CD4-positive, alpha-beta memory T cell (primary cell): ENCODE data around the gene HELT. TPM values are rescaled to one million over a fixed set of nuclear protein-coding genes. Genes with fewer than 3 reads are reported as not detected.
"Not testable (repeated sequence)": the region's sequence is repeated elsewhere in the genome, so short reads cannot be mapped to it uniquely, and the experiment has no call there.

Experiments used
- CTCF ChIA-PET: fragments of 350-600 bp; sonication (Branson Sonifier 250); formaldehyde crosslinking; loops from one replicate; lab custom pipeline; 2021; ENCODE audit warnings: inconsistent platforms; ENCODE audit not compliant: partially characterized antibody; lab: Charles Lee
- POLR2A ChIA-PET: fragments of 350-600 bp; sonication (Branson Sonifier 250); formaldehyde crosslinking; loops from one replicate; lab custom pipeline; 2021; ENCODE audit not compliant: partially characterized antibody; lab: Charles Lee
- DNase-seq, 5 donors: peaks; one replicate each; pipeline versions ENCODE4 v3.0.0 to v3.0.0-alpha.2; 2020 to 2022; ENCODE audit warnings: mixed read lengths in 1 of 5
- H3K27ac ChIP-seq: one replicate; pipeline ENCODE4 v1.7.0; 2013; ENCODE audit warnings: low read depth, low read length
- H3K27me3 ChIP-seq: 2 replicates; pipeline ENCODE4 v1.7.0; 2013; ENCODE audit warnings: mild to moderate bottlenecking, low read length, moderate library complexity; ENCODE audit not compliant: insufficient read depth
- H3K36me3 ChIP-seq: 2 replicates; pipeline ENCODE4 v1.7.0; 2013; ENCODE audit warnings: mild to moderate bottlenecking, low read length, moderate library complexity; ENCODE audit not compliant: insufficient read depth
- H3K4me1 ChIP-seq: 2 replicates; pipeline ENCODE4 v1.7.0; 2013; ENCODE audit warnings: mild to moderate bottlenecking, low read length, moderate library complexity; ENCODE audit not compliant: insufficient read depth
- H3K4me3 ChIP-seq, 2 donors: one replicate each; pipeline ENCODE4 v1.7.0; 2013; ENCODE audit warnings: low read length in 2 of 2, mild to moderate bottlenecking in 1 of 2
- H3K9me3 ChIP-seq, 2 donors: one replicate each; pipeline ENCODE4 v1.7.0; 2013; ENCODE audit warnings: low read length in 2 of 2, control low read depth in 1 of 2; ENCODE audit not compliant: control insufficient read depth in 1 of 2
- H3K27ac Mint-ChIP-seq, 7 donors: one replicate each; pipeline ENCODE4 v1.8.0; 2020 to 2021; ENCODE audit warnings: mixed read lengths in 7 of 7, mild to moderate bottlenecking in 6 of 7, inconsistent platforms in 3 of 7, moderate library complexity in 3 of 7
- H3K27me3 Mint-ChIP-seq, 2 donors: one replicate each; pipeline ENCODE4 v1.8.0; 2020 to 2021; ENCODE audit warnings: mixed read lengths in 2 of 2
- H3K36me3 Mint-ChIP-seq, 2 donors: one replicate each; pipeline ENCODE4 v1.8.0; 2020 to 2021; ENCODE audit warnings: mixed read lengths in 2 of 2, inconsistent platforms in 1 of 2, mild to moderate bottlenecking in 1 of 2
- H3K4me1 Mint-ChIP-seq, 4 donors: one replicate each; pipeline ENCODE4 v1.8.0; 2020 to 2021; ENCODE audit warnings: mixed read lengths in 4 of 4, mild to moderate bottlenecking in 1 of 4
- H3K4me3 Mint-ChIP-seq, 8 donors: one replicate each; pipeline ENCODE4 v1.8.0; 2020 to 2021; ENCODE audit warnings: mixed read lengths in 8 of 8, mild to moderate bottlenecking in 7 of 8, moderate library complexity in 6 of 8, inconsistent platforms in 3 of 8
- H3K9me3 Mint-ChIP-seq, 8 donors: one replicate each; pipeline ENCODE4 v1.8.0; 2020 to 2021; ENCODE audit warnings: mixed read lengths in 8 of 8, mild to moderate bottlenecking in 5 of 8, inconsistent platforms in 3 of 8, moderate library complexity in 1 of 8
- intact Hi-C: fragments of 100-400 bp; cut with micrococcal nuclease; formaldehyde crosslinking; loops from one replicate; pipeline ENCODE4 v1.15.1; 2023
- polyA plus RNA-seq, 2 donors: library from polyadenylated mRNA; unstranded; fragments of 300-500 nt; fragmentation: Illumina TruSeq; gene quantifications; one replicate each; pipeline ENCODE4 v1.2.3, GENCODE V29; 2021
- total RNA-seq, 2 experiments: library from RNA; stranded (reverse); gene quantifications; one replicate each; pipeline ENCODE4 v1.2.3, GENCODE V29; 2021

Gene HELT, protein sequence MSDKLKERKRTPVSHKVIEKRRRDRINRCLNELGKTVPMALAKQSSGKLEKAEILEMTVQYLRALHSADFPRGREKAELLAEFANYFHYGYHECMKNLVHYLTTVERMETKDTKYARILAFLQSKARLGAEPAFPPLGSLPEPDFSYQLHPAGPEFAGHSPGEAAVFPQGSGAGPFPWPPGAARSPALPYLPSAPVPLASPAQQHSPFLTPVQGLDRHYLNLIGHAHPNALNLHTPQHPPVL
- total RNA-seq (not detected), polyA plus RNA-seq (not detected)

DNA sequence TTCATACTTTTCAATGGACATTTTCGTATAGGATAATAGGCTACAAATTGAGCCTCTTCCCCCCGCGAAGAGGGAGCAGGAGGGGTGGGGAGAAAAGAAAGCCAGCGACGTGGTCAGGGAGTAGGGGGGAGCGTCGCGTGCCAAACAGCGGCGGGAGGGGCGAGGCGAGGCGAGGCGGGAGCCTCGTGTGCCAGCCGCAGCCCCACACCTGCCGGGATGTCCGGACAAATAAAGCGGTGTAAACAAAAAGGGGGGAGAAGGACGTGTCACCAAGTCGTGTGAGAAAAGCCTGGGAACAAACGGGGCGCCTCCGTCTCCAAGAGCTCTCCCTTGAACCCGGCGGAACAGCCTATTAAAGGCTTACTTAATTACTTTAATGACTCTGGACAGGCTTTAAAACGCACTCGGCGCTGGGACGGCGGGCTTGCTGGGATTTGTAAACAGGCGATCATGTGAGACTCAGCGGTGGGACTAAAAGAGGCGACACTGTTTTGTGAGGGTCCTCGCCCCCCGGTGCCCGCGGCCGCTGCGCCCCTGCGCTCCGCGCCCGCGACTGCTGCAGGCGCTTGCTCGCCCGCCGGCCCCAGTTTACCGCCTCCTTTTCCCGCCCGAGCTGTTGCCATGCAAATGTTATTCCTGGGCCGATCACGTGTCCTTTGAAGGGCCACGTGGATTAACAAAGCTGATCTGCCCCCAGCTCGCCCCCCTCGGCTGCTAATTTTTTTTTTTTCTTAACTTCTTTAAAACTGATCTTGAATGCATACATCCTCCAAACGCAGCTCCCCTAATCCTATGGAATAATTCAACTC lies at the start of gene HELT:
Gene HELT, plus strand, starts transcription at position 527 of the 809 bp plus-strand sequence. CDS start 439 bp downstream, outside the sequence.
- Mint-ChIP-seq H3K36me3 (no peaks in the 10 kb centered on the region), H3K4me1 (peaks cover 6 to 40% (median 19%) of the 10 kb centered on the region in 4 donors), H3K27me3 (peaks cover 62% of the 10 kb centered on the region in 2 donors), H3K27ac (no peak within 1 kb of the TSS), H3K4me3 (peak within 1 kb of the TSS in 2 of 8 donors; percentile 23 to 49), H3K9me3 (no peaks in the 10 kb centered on the region)
- H3K36me3 ChIP-seq, result no peaks in the 10 kb centered on the region
- ChIA-PET CTCF (interaction anchor here (1.6 kb wide), 1 partner anchor 11 kb away, joined by 3 read pairs; no protein-coding TSS in a partner anchor), POLR2A (no interaction called here)
- H3K4me3 ChIP-seq, result no peak within 1 kb of the TSS
- H3K4me1 ChIP-seq, result no peaks in the 10 kb centered on the region
- peaks cover 12% of the 10 kb centered on the region for H3K27me3 ChIP-seq
- intact Hi-C loops, result no loop called here
- DNase-seq, result no peak
- H3K27ac ChIP-seq, result no peak within 1 kb of the TSS
- no peaks in the 10 kb centered on the region for H3K9me3 ChIP-seq

DNA sequence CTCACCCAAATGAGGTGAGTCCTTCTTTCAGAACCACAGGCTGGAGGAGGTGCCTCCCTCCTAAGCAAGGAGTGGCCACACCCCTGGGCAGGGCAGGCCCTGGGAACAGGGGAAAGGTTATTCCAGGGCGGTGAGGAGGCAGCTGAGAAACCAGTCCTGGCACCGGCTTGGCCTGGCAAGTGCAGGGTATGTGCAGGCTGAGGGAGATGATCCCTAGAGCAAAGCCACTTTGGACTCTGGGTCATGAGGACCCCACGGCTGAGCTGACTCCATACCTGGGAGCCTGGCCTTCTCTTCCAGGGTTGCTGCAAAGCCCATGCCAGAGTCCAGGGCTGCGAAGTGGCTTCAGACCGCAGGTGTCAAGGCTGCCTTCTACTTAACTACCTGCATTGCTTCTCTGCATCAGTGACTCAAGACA lies 49.5 kb upstream of the HELT start:
- peaks cover 7 to 12% (median 8%) of the 10 kb centered on the region in 4 donors for H3K4me1 Mint-ChIP-seq

GRCh38 chr4:184969610-184970009 lies 48.7 kb upstream of the HELT start:
- Mint-ChIP-seq H3K27me3 (peaks cover 4 to 17% of the 10 kb centered on the region in 2 donors), H3K4me3 (no peak overlapping the region)
- intact Hi-C loops, result no loop called here

More for the DNA sequence above, 49.5 kb upstream of the HELT start:
- POLR2A ChIA-PET, result no interaction called here
- Histone ChIP-seq H3K4me3 (no peak overlapping the region), H3K4me1 (no peaks in the 10 kb centered on the region), H3K27me3 (no peaks in the 10 kb centered on the region), H3K27ac (no peak overlapping the region), H3K36me3 (no peaks in the 10 kb centered on the region), H3K9me3 (no peaks in the 10 kb centered on the region)
- no peak overlapping the region for H3K4me3 Mint-ChIP-seq
- peak in 1 of 5 donors; percentile 14 for DNase-seq
- peaks cover 2 to 39% (median 11%) of the 10 kb centered on the region in 8 donors for H3K9me3 Mint-ChIP-seq
- H3K27me3 Mint-ChIP-seq, result peaks cover 2 to 17% of the 10 kb centered on the region in 2 donors
- H3K27ac Mint-ChIP-seq, result peak overlapping the region in 3 of 7 donors; percentile 68 to 99 (median 95)
- CTCF ChIA-PET, result interaction anchor here (1.3 to 1.7 kb wide), 2 partner anchors 37 to 705 kb away, joined by 3 read pairs; no protein-coding TSS in a partner anchor
- intact Hi-C loops, result no loop called here
- H3K36me3 Mint-ChIP-seq, result peaks cover 0 to 6% of the 10 kb centered on the region in 2 donors

GRCh38 chr4:184972991-184973390 lies 45.3 kb upstream of the HELT start:
- Histone ChIP-seq H3K4me3 (no peak overlapping the region), H3K9me3 (no peaks in the 10 kb centered on the region), H3K27ac (no peak overlapping the region), H3K27me3 (peaks cover 5% of the 10 kb centered on the region), H3K4me1 (no peaks in the 10 kb centered on the region), H3K36me3 (no peaks in the 10 kb centered on the region)
- Mint-ChIP-seq H3K36me3 (no peaks in the 10 kb centered on the region), H3K27me3 (peaks cover 9 to 20% of the 10 kb centered on the region in 2 donors), H3K27ac (no peak overlapping the region), H3K4me1 (no peaks in the 10 kb centered on the region), H3K4me3 (no peak overlapping the region), H3K9me3 (peaks cover 3 to 13% (median 5%) of the 10 kb centered on the region in 8 donors)
- ChIA-PET POLR2A (no interaction called here), CTCF (no interaction called here)
- no peak for DNase-seq
- intact Hi-C loops, result no loop called here

More at GRCh38 chr4:184969610-184970009, 48.7 kb upstream of the HELT start:
- Histone ChIP-seq H3K9me3 (no peaks in the 10 kb centered on the region), H3K27ac (no peak overlapping the region), H3K4me1 (no peaks in the 10 kb centered on the region), H3K36me3 (no peaks in the 10 kb centered on the region), H3K27me3 (no peaks in the 10 kb centered on the region), H3K4me3 (no peak overlapping the region)
- Mint-ChIP-seq H3K9me3 (peaks cover 2 to 35% (median 11%) of the 10 kb centered on the region in 8 donors), H3K4me1 (peaks cover 7 to 10% (median 8%) of the 10 kb centered on the region in 4 donors), H3K27ac (peak overlapping the region in 1 of 7 donors; percentile 95), H3K36me3 (peaks cover 0 to 6% of the 10 kb centered on the region in 2 donors)
- ChIA-PET CTCF (interaction anchor here (1.3 to 1.7 kb wide), 2 partner anchors 36 to 705 kb away, joined by 3 read pairs; no protein-coding TSS in a partner anchor), POLR2A (no interaction called here)
- no peak for DNase-seq

DNA sequence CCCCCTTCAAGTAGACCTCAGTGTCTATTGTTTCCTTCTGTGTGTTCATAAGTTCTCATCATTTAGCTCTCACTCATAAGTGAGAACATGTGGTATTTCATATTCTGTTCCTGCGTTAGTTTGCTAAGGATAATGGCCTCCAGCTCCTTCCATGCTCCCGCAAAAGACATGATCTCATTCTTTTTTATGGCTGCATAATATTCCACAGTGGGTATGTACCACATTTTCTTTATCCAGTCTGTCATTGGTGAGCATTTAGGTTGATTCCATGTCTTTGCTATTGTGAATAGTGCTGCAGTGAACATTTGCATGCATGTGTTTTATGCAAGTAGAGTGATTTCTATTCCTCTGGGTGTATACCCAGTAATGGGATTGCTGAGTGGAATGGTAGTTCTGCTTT lies 41.9 kb upstream of the HELT start:
- H3K4me1 ChIP-seq, H3K4me1 Mint-ChIP-seq, H3K4me3 Mint-ChIP-seq, H3K4me3 ChIP-seq, H3K27me3 ChIP-seq, H3K36me3 Mint-ChIP-seq, DNase-seq, H3K36me3 ChIP-seq, H3K27ac ChIP-seq, intact Hi-C loops, H3K27ac Mint-ChIP-seq, POLR2A ChIA-PET, H3K9me3 ChIP-seq, H3K9me3 Mint-ChIP-seq: not testable (repeated sequence)
- peaks cover 9 to 22% of the 10 kb centered on the region in 2 donors for H3K27me3 Mint-ChIP-seq
- CTCF ChIA-PET, result interaction anchor here (1.4 kb wide), 1 partner anchor 35 kb away, joined by 4 read pairs; no protein-coding TSS in a partner anchor

GRCh38 chr4:184977747-184978146 lies 40.5 kb upstream of the HELT start:
- intact Hi-C loops, result no loop called here
- Mint-ChIP-seq H3K9me3 (peaks cover 0 to 5% (median 3%) of the 10 kb centered on the region in 8 donors), H3K36me3 (no peaks in the 10 kb centered on the region), H3K4me1 (peaks cover 0 to 3% (median 0%) of the 10 kb centered on the region in 4 donors), H3K27me3 (peaks cover 9 to 18% of the 10 kb centered on the region in 2 donors), H3K27ac (no peak overlapping the region), H3K4me3 (no peak overlapping the region)
- DNase-seq, result no peak
- ChIA-PET CTCF (no interaction called here), POLR2A (no interaction called here)
- Histone ChIP-seq H3K27ac (no peak overlapping the region), H3K27me3 (peaks cover 5% of the 10 kb centered on the region), H3K4me3 (no peak overlapping the region), H3K9me3 (no peaks in the 10 kb centered on the region), H3K4me1 (peaks cover 7% of the 10 kb centered on the region), H3K36me3 (no peaks in the 10 kb centered on the region)

- Mint-ChIP-seq H3K27me3 (peaks cover 9 to 16% of the 10 kb centered on the region in 2 donors), H3K4me1 (peaks cover 0 to 8% (median 0%) of the 10 kb centered on the region in 4 donors), H3K27ac (no peak overlapping the region), H3K9me3 (peaks cover 0 to 5% (median 3%) of the 10 kb centered on the region in 8 donors), H3K4me3 (peak overlapping the region in 1 of 8 donors; percentile 29), H3K36me3 (no peaks in the 10 kb centered on the region)
- H3K4me1 ChIP-seq, result peaks cover 11% of the 10 kb centered on the region
- ChIA-PET POLR2A (no interaction called here), CTCF (no interaction called here)
- DNase-seq, result no peak
- no peak overlapping the region for H3K4me3 ChIP-seq
- H3K27me3 ChIP-seq, result peaks cover 5% of the 10 kb centered on the region
- H3K27ac ChIP-seq, result no peak overlapping the region
- no peaks in the 10 kb centered on the region for H3K9me3 ChIP-seq
- intact Hi-C loops, result no loop called here
- no peaks in the 10 kb centered on the region for H3K36me3 ChIP-seq
Observed at GRCh38 chr4:184978211-184978610, 40.1 kb upstream of the HELT start.
